Right lung (tissue), 5 donors: ENCODE results near the gene TNFAIP8L1. TPM values are rescaled to one million over a fixed set of nuclear protein-coding genes. Genes with fewer than 3 reads are reported as not detected.
A peak's percentile ranks its signal among the peaks of the same experiment; 100 is the strongest.

Experiments
- DNase-seq, 2 donors: peaks; one replicate each; pipeline ENCODE4 v3.0.0-alpha.2; 2013
- polyA plus RNA-seq, 5 donors: library from polyadenylated mRNA; unstranded; fragments of 120-200 nt; gene quantifications; one replicate each; pipeline versions ENCODE4 v1.2.1 to v1.2.3, GENCODE V29; 2013; ENCODE audit warnings: inconsistent platforms in 1 of 5, low replicate concordance in 1 of 5; ENCODE audit not compliant: insufficient read length in 5 of 5, insufficient read depth in 1 of 5

TNFAIP8L1 gene
- polyA plus RNA-seq, 5 donors: 13.1 to 16.7 (median 13.7) TPM

DNA sequence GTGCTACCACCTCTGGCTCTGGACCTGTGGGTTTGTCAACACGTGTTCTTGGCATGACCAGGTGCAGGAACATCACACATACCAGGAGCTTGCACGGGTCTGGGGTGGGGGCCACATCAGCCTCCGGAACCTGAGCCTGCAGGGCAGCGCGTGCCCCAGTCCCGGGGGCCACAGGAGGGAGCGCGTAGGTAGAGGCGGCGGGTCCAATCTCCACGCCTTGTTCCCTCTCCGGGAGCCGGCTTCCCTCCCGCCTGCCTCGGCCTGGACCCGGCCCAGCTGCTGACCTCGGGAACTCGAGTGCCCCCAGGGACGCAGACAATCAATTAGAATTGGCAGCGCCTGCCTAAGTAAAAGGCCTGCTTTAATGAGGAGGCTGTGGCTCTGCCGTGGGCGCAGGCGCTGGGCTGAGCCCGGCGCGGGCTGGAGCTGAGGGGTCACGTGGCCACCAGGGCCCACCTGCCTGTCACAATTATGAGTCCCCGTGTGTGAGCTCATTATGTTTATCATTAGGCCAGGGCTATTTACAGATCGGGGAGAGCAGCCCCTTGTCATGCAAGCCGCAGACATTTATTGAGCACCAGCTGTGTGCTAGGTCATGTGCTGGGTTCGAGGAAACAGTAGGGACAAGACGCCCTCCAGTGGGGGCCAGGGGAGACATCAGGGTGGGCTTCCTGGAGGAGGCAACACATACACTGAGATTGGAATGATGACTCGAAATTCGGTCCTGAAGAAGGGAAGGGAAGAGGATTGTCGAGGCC, 32.2 kb upstream of the TNFAIP8L1 start:
- no peak for DNase-seq

DNA sequence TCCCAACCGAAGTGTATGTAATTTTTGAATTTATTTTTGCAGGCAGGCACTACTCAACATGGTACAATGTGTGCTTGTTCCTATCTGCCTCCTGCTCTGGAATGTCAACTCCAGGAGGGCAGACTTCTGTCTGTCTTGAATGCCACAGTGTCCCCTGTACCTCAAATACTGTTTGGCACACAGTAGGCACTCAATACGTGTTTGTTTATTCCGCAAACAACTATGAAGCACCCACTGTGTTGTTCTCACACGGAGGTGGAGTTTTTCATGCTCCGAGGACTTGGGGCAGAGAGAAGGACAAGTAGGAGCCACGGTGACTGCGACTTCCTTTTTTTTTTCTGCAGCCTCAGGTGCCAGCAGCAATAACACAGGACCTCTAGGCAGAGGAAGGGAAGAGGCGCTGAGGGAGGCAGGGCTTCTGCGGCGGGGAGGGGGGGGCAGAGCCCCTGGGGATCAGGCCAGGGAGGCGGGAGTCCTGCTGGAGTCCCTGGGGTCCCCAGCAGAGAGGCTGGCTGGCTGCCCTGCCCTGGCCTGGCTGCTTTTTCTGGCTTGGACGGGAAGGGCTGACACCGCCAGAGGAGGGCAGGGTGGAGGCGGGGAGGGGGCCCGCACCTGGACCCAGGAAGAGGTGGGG, 29.3 kb upstream of the TNFAIP8L1 start:
- no peak for DNase-seq

DNA sequence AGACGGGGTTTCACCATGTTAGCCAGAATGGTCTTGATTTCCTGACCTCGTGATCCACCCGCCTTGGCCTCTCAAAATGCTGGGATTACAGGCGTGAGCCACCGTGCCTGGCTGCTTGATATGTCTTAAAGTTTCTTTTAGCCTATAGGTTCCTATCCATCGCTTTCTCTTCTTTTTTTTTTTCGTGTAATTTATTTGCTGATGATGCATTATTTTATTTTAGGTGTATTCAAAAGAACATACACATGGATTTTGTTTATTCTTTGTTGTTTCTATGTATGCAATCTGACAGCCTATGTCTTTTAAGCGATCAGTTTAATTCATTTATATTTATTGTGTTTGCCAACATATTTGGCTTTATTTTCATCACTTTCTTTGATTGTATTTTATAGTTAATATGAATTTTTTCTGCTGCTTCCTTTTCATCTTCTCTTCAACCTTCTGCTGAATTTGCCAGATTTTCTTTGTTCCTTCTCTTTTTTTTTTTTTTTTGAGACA, 26.0 kb upstream of the TNFAIP8L1 start:
- DNase-seq: no peak

DNA sequence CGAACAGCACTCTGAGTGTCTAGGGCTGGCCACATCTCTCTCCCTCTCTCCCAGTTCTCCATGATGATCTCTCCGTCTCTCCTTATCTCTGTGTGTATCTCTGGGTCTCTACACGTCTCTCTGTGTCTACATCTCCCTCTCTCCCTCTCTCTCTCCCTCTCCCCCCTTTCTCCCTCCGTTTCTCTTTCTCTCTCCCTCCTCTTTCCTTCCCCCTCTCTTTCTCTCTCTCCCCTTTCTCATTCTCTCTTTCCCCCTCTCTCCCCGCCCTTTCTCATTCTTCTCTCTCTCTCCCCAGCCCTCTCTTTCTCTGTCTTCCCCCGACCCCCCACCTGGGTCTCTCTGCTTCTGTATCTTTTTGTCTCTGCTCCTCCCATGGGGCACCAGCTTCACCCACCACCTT, 21.3 kb upstream of the TNFAIP8L1 start:
- DNase-seq: no peak

DNA sequence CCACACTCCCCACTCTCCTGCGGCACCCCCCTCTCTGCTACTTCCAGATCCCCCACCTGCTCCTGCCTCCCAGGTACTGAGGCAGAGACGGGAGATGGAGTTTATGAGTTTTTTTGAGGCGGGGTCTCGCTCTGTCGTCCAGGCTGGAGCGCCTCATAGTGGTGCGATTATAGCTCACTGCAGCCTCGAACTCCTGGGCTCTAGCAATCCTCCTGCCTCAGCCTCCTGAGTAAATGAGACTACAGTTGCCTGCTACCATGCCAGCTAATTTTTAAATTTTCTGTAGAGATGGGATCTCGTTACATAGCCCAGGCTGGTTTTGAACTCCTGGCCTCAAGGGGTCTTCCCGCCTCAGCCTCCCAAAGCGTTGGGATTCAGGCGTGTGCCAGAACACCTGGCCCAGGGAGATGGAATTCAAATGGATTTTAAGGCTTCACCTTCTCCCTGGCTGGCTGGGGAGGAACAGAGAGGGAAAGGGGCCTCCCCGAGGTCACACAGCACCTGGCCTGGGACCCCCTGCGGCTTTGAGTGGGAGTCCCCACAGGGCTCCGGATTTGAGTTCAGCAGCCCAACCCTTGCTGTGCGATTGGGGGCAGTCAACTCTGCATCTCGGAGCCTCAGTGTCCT, 19.5 kb upstream of the TNFAIP8L1 start:
- DNase-seq: no peak

DNA sequence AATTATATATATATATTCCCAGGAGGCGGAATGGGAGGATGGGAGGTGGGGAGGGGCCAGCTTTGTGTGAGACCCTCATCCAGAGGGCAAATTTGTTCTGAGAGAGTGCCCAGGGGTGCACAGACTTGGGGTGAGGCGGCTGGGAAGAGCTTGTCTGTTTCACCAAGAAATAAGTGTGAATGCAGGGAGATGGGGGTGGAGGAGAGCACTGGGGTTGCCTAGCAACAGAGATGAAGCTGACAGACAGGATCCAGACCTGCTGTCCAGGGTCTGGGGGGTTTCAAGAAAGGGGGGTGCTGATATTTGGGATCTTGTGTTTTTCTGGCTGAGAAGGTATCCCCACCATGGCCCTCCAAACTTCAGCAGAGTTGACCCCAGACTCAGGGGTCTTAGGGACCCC, 18.6 kb upstream of the TNFAIP8L1 start:
- no peak for DNase-seq

DNA sequence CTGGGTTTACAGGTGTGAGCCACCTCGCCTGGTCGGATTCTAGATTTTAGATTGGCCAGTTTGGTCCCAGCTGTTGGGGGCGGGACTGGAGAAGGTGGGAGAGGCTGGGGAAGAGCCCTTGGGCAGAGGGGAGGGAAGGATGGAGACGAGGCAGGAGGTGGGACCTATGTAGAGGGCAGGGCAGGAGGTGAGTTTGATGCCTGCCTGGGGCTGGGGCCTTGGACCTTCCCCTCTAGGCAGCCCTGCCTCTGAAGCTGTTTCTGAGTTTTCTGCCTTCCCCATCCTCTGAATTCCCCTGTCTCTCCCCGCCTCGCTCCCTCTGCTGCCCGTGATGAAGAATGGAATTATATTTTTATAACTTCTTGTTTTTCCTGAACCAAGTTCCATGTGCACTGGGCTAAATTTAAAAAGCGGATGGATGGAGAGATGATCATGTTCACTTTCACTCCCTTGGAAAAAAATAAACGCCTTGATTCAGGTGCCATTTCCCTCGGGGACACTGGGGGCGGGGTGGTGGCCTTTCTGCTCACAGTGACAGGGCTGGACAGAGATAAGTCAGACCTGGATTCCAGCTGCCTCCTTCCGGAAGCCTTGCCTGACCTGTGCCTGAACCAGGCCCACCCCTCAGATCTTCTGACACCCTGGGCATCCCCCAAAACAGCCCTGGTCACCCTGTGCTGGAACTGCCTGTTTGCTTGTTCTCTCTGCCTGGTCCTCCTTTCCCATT, 16.5 kb upstream of the TNFAIP8L1 start:
- DNase-seq: no peak

DNA sequence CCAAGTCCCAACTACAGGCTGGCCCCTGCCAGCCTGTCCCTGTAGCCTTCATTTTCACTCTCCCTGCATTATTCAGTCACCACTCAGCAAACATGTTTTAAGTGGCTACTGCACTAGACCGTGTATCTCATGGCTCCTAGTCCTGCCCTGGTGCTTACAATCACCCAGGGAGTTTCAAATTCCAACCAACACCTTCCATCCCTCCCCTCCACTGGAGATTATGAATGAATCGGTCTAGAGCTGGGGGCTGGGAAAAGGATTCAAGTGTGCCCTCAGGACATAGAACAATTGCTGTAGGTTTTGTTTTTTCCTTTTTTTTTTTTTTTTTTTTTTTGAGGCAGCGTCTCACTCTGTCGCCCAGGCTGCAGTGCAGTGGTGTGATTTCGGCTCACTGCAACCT, 15.0 kb upstream of the TNFAIP8L1 start:
- DNase-seq: no peak

DNA sequence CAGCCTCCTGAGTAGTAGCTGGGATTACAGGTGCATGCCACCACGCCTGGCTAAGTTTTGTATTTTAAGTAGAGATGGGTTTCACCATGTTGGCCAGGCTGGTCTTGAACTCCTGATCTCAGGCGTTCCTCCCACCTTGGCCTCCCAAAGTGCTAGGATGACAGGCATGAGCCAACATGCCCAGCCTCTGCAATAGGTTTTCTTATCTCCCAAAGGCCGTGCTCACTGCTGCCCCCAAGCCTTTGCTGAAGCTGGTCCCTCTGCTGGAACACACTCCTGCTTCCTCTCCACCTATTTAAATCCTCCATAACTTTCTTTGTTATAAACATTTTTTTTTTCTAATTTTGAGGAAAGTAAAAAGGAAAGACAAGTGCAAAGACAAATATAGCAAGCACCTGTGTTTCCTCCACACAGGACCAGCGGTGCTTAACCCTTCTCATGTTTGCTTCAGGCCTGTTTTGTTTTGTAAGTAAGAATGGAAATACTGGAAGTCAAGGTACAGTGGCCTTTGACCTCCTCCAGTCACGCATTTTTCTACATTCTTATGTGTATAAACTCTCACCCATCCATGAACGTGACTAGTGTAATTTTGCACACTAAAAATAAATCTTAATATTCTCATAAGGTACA, 14.5 kb upstream of the TNFAIP8L1 start:
- no peak for DNase-seq

DNA sequence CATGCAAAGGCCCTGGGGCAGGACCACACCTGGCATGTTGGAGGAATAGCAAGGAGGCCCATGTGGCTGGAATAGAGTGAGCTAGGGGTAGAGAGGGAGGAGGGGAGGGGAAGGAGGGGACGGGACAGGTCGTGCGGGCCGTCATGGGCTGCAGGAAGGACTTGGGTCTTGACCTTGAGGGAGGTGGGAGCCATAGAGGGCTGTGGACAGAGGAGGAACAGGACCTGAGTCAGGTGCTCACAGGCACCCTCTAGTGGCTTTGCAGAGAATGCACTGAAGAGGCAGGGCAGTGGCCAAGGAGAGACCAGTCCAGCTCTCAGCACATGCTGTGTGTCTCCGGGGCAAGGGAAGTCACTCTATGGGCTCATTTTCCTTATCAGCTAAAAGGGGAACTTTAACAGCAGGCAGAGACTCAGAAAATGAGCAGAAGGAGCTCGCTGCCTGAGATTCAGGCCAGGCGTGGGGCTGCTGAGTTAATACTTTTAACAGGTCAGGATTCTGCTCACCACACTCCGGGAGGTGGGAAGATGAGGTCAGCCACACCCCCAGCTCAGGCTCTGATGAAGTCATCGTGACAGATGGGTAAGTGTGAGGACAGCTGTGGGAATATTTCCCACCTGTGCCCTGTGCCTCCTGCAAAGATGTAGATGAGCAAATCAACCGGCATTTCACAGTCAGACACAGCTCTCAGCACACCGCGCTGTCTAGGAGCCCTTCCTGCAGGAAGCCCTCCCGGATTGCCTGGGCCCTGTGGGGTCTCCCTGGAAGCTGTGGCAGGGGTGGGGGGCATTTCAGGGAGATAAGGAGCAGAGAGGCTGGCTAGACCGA, 6.0 kb upstream of the TNFAIP8L1 start:
- no peak for DNase-seq

DNA sequence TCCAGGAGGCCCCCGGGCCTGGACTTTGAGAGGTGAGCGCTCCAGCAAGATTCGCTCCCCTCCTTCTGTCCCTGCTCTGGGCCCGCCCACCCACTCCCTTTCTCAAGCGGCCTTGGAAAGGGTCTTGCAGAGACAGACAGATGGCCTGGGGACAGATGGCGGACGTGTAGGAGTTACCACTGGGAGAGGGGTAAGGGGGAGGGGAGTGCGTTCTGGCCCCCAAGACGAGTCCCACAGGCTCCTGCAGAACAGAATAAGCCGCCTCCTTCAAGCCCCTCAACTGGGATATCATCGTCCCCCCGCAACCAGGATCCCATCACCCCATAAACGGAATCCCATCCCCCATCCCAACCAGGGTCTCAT, 3.6 kb upstream of the TNFAIP8L1 start:
- no peak for DNase-seq

DNA sequence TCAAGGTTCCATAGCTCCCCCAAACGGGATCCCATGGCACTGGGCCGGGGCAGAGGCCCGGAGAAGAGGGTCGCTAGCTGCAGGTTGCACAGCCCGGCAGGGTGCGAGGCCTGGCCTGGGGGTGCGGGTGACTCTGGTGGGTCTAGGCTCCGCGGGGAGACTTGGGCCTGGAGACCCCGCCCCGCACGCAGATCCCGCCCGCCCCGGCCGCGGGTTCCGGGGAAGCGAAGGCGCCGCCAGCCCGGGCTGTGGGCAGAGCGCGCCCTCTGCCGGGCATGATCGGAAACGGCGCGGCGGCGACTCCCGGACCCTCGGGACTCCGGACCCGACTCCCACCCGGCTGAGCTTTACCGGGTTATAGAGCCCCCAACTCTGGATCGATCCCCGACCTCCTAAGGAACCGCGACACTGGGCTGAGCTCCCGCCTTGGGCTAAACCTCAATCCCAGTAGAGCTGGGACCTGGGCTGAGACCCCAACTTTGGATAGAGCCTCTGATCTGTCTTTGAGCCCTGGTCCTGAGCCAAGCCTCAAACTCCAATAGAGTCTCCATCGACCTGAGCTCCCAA, 3.1 kb upstream of the TNFAIP8L1 start:
- peak; percentile 57 to 60 for DNase-seq

DNA sequence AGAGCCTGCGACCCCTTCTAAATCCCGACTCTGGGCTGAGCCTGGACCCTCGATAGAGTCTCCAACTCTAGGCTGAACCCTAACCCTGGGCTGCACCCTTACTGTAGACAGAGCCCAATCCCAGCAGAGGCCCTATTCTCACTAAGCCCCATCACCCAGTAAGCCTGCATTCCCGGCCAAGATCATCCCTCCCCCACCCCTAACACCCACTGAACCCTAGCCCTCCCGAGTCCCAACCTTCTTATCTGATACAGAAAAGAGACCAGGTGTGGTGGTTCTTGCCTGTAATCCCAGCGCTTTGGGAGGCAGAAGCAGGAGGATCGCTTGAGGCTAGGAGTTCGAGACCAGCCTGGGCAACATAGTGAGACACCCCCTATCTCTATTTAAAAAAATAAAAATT, 2.6 kb upstream of the TNFAIP8L1 start:
- DNase-seq: no peak

DNA sequence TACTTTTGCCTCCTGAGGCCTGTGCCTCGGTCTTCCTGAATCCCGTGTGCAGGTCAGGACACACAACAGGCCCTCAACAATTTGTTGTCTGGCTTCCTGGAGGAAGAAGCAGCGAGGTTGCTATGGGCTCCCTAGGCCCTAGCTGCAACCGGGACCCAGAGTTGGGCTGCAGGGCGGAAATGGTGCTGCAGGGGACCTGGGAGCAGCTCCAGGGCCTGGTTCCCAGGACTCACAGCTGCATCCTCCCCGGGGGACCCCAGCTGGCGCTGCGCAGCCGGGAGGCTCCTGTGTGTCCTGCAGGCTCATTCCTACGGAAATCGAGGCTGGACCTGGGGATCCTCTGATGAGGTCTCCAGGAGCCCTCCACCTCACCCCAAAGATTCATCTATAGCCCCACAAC, 999 bp upstream of the TNFAIP8L1 start:
- DNase-seq: peak in 1 of 2 donors; percentile 16

DNA sequence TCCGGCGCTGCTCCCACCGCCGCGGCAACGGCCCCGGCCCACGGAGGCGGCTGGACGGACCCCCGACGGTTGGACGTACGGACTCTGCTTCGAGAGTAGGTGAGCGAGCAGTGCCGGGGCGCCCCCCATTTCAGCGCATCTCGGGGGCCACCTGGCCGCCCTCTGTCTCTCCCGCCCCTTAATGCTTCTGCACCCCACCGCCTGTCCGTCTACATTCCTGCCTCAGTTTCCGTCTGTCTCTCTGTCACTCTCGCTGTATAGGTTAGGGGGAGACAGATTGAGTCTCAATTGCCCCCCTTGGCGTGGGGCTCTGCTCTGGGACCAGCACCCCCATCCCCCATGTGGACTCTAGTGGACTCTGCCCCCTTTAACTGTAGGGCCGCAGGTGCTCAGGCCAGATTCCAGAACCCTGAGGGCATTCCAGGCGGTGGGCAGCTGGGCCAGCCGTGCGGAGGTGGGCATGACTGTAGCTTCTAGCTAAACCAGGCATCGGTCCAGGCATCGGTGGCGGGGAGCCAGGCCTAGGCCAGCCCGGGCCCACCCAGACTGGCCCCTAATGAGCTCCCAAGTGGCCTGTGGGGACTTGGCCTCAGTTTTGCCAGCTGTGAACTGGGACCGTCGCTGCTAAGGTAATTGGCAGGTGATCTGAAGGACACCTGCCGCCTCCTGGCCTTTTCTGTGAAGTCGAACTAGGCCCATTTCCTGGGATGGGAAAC, 373 bp downstream of the TNFAIP8L1 start:
- no peak for DNase-seq

DNA sequence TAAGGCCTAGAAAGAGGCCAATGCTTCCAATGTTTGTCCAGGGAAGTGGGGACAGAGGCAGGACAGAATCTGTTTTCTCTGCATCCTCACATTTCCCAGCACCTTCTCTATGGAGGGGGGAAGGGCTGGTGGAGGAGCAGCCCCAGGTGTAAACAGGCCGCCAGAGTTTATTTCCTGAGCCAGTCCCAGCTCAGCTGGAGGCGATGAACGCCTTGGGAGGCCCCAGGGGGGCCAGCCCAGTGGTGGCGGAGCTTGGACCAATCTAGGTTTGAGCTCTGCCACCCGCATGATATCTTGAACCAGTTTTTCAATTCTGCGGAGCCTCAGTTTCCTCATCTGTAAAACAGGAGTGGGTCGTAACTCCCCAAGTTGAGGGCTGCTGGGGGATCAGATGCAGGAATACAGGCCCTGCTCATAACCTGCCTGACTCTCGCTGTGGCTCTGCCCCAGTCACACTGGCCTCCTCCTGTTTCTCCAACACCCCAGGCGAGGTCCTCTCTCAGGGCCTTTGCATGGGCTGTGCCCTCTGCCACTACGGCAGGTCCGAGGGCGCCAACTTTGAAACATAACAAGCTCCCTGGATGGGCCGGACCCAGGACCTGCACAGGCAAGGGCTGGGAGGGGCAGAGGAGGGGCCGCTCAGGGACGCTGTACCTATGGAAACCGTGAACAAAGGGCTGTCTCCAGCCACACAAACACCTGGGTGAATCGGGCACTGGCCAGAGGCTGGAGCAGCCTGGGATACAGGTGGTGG, 1.1 kb downstream of the TNFAIP8L1 start:
- DNase-seq: no peak

DNA sequence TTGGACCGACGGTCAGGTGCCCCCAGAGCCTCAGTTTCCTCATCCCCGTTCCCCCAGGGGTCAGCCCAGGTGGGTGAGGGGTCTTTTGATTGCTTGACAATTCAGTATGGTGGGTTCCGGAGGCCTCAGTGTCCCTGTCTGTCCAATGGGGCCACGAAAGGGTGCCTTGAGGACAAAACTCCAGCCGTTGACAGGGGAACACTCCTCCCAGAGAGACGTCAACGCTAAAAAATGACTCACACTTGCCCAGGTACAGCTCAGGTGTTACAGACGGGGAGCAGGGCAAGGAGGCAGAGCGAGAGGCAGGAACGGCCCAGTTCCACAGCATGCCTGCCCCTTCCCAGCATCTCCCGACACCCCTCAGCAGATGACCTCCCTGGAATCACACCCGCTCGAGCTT, 1.8 kb downstream of the TNFAIP8L1 start:
- no peak for DNase-seq

DNA sequence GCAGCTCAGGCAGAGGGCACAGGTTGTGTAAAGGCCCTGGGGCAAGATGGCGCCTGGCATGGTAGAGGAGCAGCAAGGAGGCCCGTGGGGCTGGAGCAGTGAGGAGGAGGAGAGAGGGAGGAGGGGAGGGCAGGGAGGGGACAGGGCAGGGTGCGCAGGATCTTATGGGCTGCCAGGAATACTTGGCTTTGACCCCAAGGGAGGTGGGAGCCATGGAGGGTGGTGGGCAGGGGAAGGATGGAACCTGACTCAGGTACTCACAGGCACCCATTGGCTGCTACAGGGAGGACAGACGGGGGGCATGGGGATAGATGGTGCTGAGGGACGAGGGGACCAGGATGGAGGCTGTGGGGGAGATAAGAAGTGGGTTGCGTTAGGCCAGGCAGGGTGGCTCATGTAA, 3.3 kb downstream of the TNFAIP8L1 start:
- DNase-seq: no peak

DNA sequence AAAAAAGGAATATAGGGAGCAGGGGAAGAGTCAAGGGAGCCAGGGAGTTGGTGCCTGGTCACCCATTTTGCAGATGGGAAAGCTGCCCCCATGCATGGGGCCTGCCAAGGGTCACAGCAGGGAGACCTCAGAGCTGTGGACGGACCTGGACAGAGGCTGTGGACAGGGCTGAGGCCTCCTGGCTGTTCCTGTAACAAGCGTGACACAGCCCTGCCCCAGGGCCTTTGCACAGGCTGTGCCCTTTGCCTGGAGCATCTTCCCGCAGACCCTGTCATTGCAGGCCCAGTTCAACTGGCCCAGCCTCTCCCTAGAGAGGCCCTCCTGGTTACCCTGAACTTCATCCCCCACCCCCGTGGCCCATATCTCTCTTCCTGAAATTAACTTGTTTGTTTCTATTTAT, 6.4 kb downstream of the TNFAIP8L1 start:
- no peak for DNase-seq
